Tibial nerve (tissue), 4 donors: ENCODE results near the gene HPSE2. TPM values are rescaled to one million over a fixed set of nuclear protein-coding genes. Genes with fewer than 3 reads are reported as not detected.

ENCODE experiments used
- DNase-seq, 2 donors: peaks; one replicate each; pipeline ENCODE4 v3.0.0-alpha.2; 2019; ENCODE audit warnings: low spot score in 2 of 2
- H3K27ac ChIP-seq, 4 donors: fragments of 200-600 bp; sonication (generic) in 3 of 4; one replicate each; pipeline ENCODE4 v1.5.1; 2017 to 2019; ENCODE audit warnings: mild to moderate bottlenecking in 1 of 4
- H3K27me3 ChIP-seq, 2 donors: fragments of 200-600 bp; sonication (generic) in 1 of 2; one replicate each; pipeline versions ENCODE4 v1.5.1 to v1.6.0; 2017 to 2019
- H3K36me3 ChIP-seq, 3 donors: fragments of 200-600 bp; sonication (generic); one replicate each; pipeline ENCODE4 v1.5.1; 2018 to 2019
- H3K4me1 ChIP-seq, 4 donors: fragments of 200-600 bp; sonication (generic) in 3 of 4; one replicate each; pipeline ENCODE4 v1.5.1; 2017 to 2019
- H3K4me3 ChIP-seq, 4 donors: fragments of 200-600 bp; sonication (generic) in 3 of 4; one replicate each; pipeline ENCODE4 v1.5.1; 2017 to 2019; ENCODE audit warnings: mild to moderate bottlenecking in 1 of 4, moderate library complexity in 1 of 4
- H3K9me3 ChIP-seq, 4 donors: fragments of 200-600 bp; sonication (generic) in 3 of 4; one replicate each; pipeline ENCODE4 v1.5.1; 2017 to 2019
- CTCF ChIP-seq, 5 experiments: fragments of 200-600 bp in 3 of 5; fragments of 450-650 bp in 2 of 5; sonication (generic) in 3 of 5; IDR thresholded peaks; one replicate each; pipeline ENCODE4 v1.5.1; 2016 to 2019; ENCODE audit warnings: antibody characterized with exemption in 5 of 5, mild to moderate bottlenecking in 3 of 5, moderate library complexity in 2 of 5
- EP300 ChIP-seq, 2 donors: sonication (generic); formaldehyde crosslinking; IDR thresholded peaks; one replicate each; pipeline ENCODE4 v1.6.1; 2017; ENCODE audit warnings: antibody characterized with exemption in 2 of 2, mild to moderate bottlenecking in 1 of 2
- POLR2A ChIP-seq, 2 donors: fragments of 450-650 bp; IDR thresholded peaks; one replicate each; pipeline ENCODE4 v1.6.1; 2017; ENCODE audit warnings: antibody characterized with exemption in 2 of 2, mild to moderate bottlenecking in 2 of 2, moderate library complexity in 2 of 2
- WGBS, 2 donors: methylation state at CpG; one replicate each; pipeline ENCODE4 v1.1.5; 2018; 5-methylcytosine and 5-hydroxymethylcytosine counted together
- total RNA-seq, 4 donors: library from RNA; depleted of rRNA; stranded (reverse); fragments of >200 nt; gene quantifications; one replicate each; pipeline ENCODE4 v1.1.0, GENCODE V29; 2016

Gene HPSE2
- total RNA-seq, 4 donors from 2014 or later, result 0.63 TPM; not detected in 3

GRCh38 chr10:98627711-98628110 is 607.9 kb downstream of the HPSE2 start:
- Histone ChIP-seq H3K27ac (no peak overlapping the region), H3K4me3 (no peak overlapping the region), H3K36me3 (no peaks in the 10 kb centered on the region), H3K4me1 (no peaks in the 10 kb centered on the region), H3K27me3 (no peaks in the 10 kb centered on the region), H3K9me3 (no peaks in the 10 kb centered on the region)
- TF ChIP-seq POLR2A (IDR thresholded peaks at IDR 0.05) (no peak), CTCF (IDR thresholded peaks at IDR 0.05) (no peak), EP300 (IDR thresholded peaks at IDR 0.05) (no peak)
- 60 to 71% methylated on average over 1 of the region's 1 CpG for WGBS, 2 donors
- no peak for DNase-seq

GRCh38 chr10:98624963-98625362 is 610.7 kb downstream of the HPSE2 start:
- H3K9me3 ChIP-seq, result no peaks in the 10 kb centered on the region
- H3K27me3 ChIP-seq, result no peaks in the 10 kb centered on the region
- TF ChIP-seq CTCF (IDR thresholded peaks at IDR 0.05), result no peak
- TF ChIP-seq POLR2A (IDR thresholded peaks at IDR 0.05), result no peak
- no peak for TF ChIP-seq EP300 (IDR thresholded peaks at IDR 0.05)
- no peaks in the 10 kb centered on the region for H3K36me3 ChIP-seq
- no peak overlapping the region for H3K27ac ChIP-seq
- H3K4me1 ChIP-seq, result no peaks in the 10 kb centered on the region
- 52 to 54% methylated on average over 2 of the region's 2 CpGs for WGBS, 2 donors
- no peak for DNase-seq
- H3K4me3 ChIP-seq, result no peak overlapping the region

- TF ChIP-seq POLR2A (IDR thresholded peaks at IDR 0.05) (no peak), CTCF (IDR thresholded peaks at IDR 0.05) (no peak), EP300 (IDR thresholded peaks at IDR 0.05) (no peak)
- Histone ChIP-seq H3K27ac (no peak overlapping the region), H3K4me3 (no peak overlapping the region), H3K27me3 (no peaks in the 10 kb centered on the region), H3K4me1 (no peaks in the 10 kb centered on the region), H3K9me3 (no peaks in the 10 kb centered on the region), H3K36me3 (no peaks in the 10 kb centered on the region)
- 74 to 76% methylated on average over 3 of the region's 3 CpGs for WGBS, 2 donors
- no peak for DNase-seq
Measured at GRCh38 chr10:98623176-98623575, 612.5 kb downstream of the HPSE2 start.

- no peak overlapping the region for H3K4me3 ChIP-seq
- DNase-seq, result no peak
- 47 to 58% methylated on average over 1 of the region's 1 CpG for WGBS, 2 donors
- TF ChIP-seq POLR2A (IDR thresholded peaks at IDR 0.05) (no peak), EP300 (IDR thresholded peaks at IDR 0.05) (no peak), CTCF (IDR thresholded peaks at IDR 0.05) (no peak)
- no peaks in the 10 kb centered on the region for H3K36me3 ChIP-seq
- H3K27ac ChIP-seq, result no peak overlapping the region
- H3K9me3 ChIP-seq, result no peaks in the 10 kb centered on the region
- no peaks in the 10 kb centered on the region for H3K4me1 ChIP-seq
- H3K27me3 ChIP-seq, result no peaks in the 10 kb centered on the region
Measured at GRCh38 chr10:98621630-98622029, 614.0 kb downstream of the HPSE2 start.

- TF ChIP-seq CTCF (IDR thresholded peaks at IDR 0.05) (no peak), EP300 (IDR thresholded peaks at IDR 0.05) (no peak), POLR2A (IDR thresholded peaks at IDR 0.05) (no peak)
- Histone ChIP-seq H3K36me3 (no peaks in the 10 kb centered on the region), H3K4me3 (no peak overlapping the region), H3K4me1 (no peaks in the 10 kb centered on the region), H3K27ac (no peak overlapping the region), H3K9me3 (no peaks in the 10 kb centered on the region), H3K27me3 (no peaks in the 10 kb centered on the region)
- no peak for DNase-seq
- 53 to 61% methylated on average over 2 of the region's 2 CpGs for WGBS, 2 donors
Measured at GRCh38 chr10:98620503-98620902, 615.1 kb downstream of the HPSE2 start.
